Left lung (tissue), 10 donors: ENCODE results near the gene RGMB. TPM values are rescaled to one million over a fixed set of nuclear protein-coding genes. Genes with fewer than 3 reads are reported as not detected.

Experiments
- ATAC-seq: fragments of 200-7000 bp; cut with Tn5 transposase; one replicate; pipeline ENCODE4 v1.9.1; 2020; ENCODE audit warnings: moderate library complexity
- DNase-seq, 4 donors: peaks; one replicate each; pipeline ENCODE4 v3.0.0-alpha.2; 2013 to 2020
- H3K27ac ChIP-seq, 2 donors: fragments of 200-600 bp; sonication (generic) in 1 of 2; one replicate each; pipeline versions ENCODE4 v1.5.0 to v1.8.0; 2020 to 2021
- H3K27me3 ChIP-seq, 2 donors: fragments of 200-600 bp; sonication (generic) in 1 of 2; one replicate each; pipeline versions ENCODE4 v1.5.0 to v1.8.0; 2020 to 2021
- H3K36me3 ChIP-seq, 2 donors: fragments of 200-600 bp; sonication (generic) in 1 of 2; one replicate each; pipeline versions ENCODE4 v1.5.0 to v1.8.0; 2020 to 2021
- H3K4me1 ChIP-seq, 2 donors: fragments of 200-600 bp; one replicate each; pipeline ENCODE4 v1.8.0; 2021
- H3K4me3 ChIP-seq, 2 donors: fragments of 200-600 bp; sonication (generic) in 1 of 2; one replicate each; pipeline versions ENCODE4 v1.5.0 to v1.8.0; 2020 to 2021; ENCODE audit warnings: mild to moderate bottlenecking in 1 of 2
- H3K9me3 ChIP-seq, 2 donors: fragments of 200-600 bp; sonication (generic) in 1 of 2; one replicate each; pipeline versions ENCODE4 v1.5.0 to v1.8.0; 2020 to 2021
- CTCF ChIP-seq, 2 donors: fragments of 200-600 bp; sonication (generic) in 1 of 2; IDR thresholded peaks; one replicate each; pipeline versions ENCODE4 v1.5.0 to v1.8.0; 2021; ENCODE audit warnings: antibody characterized with exemption in 2 of 2
- intact Hi-C, 2 donors: fragments of 100-400 bp; cut with DNase I; formaldehyde crosslinking; loops; one replicate each; pipeline versions ENCODE4 v1.11.2 to v1.14.2; 2022
- polyA plus RNA-seq, 6 donors: library from polyadenylated mRNA; unstranded; fragments of 120-200 nt; gene quantifications; one replicate each; pipeline ENCODE4 v1.2.1, GENCODE V29; 2013; ENCODE audit not compliant: insufficient read length in 6 of 6
- total RNA-seq, 2 donors: library from RNA; stranded (reverse); fragmentation: NEBNext Ultra II Directional; extraction: Animal tissue kit (Norgen Biotek cat#: 25700); gene quantifications; one replicate each; pipeline ENCODE4 v1.2.1, GENCODE V29; 2021
- donor health status: DM: no; HTN: yes; CAD: no.
- donor health status: DM: no; HTN: no; CAD: no.

RGMB gene
- total and polyA plus RNA-seq, 8 donors: 12.2 to 21.3 (median 15.7) TPM

GRCh38 chr5:98775246-98776065 is 2.0 kb downstream of the RGMB start:
- DNase-seq: no peak
- no peaks in the 10 kb centered on the region for H3K9me3 ChIP-seq
- H3K4me3 ChIP-seq: peak overlapping the region; percentile 85 to 88
- H3K27me3 ChIP-seq: peaks cover 0 to 76% of the 10 kb centered on the region in 2 donors
- intact Hi-C loops: no loop called here
- no peak for ATAC-seq
- TF ChIP-seq CTCF (IDR thresholded peaks at IDR 0.05): no peak
- H3K27ac ChIP-seq: peak overlapping the region; percentile 92 to 94
- H3K36me3 ChIP-seq: no peaks in the 10 kb centered on the region
- H3K4me1 ChIP-seq: peaks cover 10 to 62% of the 10 kb centered on the region in 2 donors

GRCh38 chr5:98776066-98776705 is 2.7 kb downstream of the RGMB start:
- peak overlapping the region in 1 of 2 donors; percentile 85 for H3K4me3 ChIP-seq
- H3K9me3 ChIP-seq: no peaks in the 10 kb centered on the region
- peak overlapping the region in 1 of 2 donors; percentile 29 for H3K27ac ChIP-seq
- no peak for ATAC-seq
- no peaks in the 10 kb centered on the region for H3K36me3 ChIP-seq
- peaks cover 10 to 56% of the 10 kb centered on the region in 2 donors for H3K4me1 ChIP-seq
- intact Hi-C loops: no loop called here
- no peak for DNase-seq
- peaks cover 0 to 69% of the 10 kb centered on the region in 2 donors for H3K27me3 ChIP-seq
- TF ChIP-seq CTCF (IDR thresholded peaks at IDR 0.05): no peak

- intact Hi-C loops: no loop called here
- no peaks in the 10 kb centered on the region for H3K36me3 ChIP-seq
- peaks cover 10 to 46% of the 10 kb centered on the region in 2 donors for H3K4me1 ChIP-seq
- no peak overlapping the region for H3K27ac ChIP-seq
- no peak overlapping the region for H3K4me3 ChIP-seq
- no peak for TF ChIP-seq CTCF (IDR thresholded peaks at IDR 0.05)
- peaks cover 0 to 59% of the 10 kb centered on the region in 2 donors for H3K27me3 ChIP-seq
- ATAC-seq (no peak), DNase-seq (no peak)
- H3K9me3 ChIP-seq: no peaks in the 10 kb centered on the region
These were observed 3.8 kb downstream of the RGMB start for GRCh38 chr5:98777295-98777694.

- no peak for ATAC-seq
- H3K27ac ChIP-seq: peak overlapping the region in 1 of 2 donors; percentile 11
- TF ChIP-seq CTCF (IDR thresholded peaks at IDR 0.05): no peak
- no peaks in the 10 kb centered on the region for H3K9me3 ChIP-seq
- H3K4me3 ChIP-seq: no peak overlapping the region
- no peak for DNase-seq
- peaks cover 8 to 30% of the 10 kb centered on the region in 2 donors for H3K4me1 ChIP-seq
- intact Hi-C loops: no loop called here
- H3K27me3 ChIP-seq: peaks cover 0 to 38% of the 10 kb centered on the region in 2 donors
- H3K36me3 ChIP-seq: peaks cover 0 to 4% of the 10 kb centered on the region in 2 donors
These were observed 5.9 kb downstream of the RGMB start for GRCh38 chr5:98779264-98779877.

GRCh38 chr5:98780390-98780789 is 6.9 kb downstream of the RGMB start:
- Histone ChIP-seq H3K9me3 (no peaks in the 10 kb centered on the region), H3K27ac (peak overlapping the region in 1 of 2 donors; percentile 11), H3K4me1 (peaks cover 0 to 29% of the 10 kb centered on the region in 2 donors), H3K4me3 (no peak overlapping the region), H3K36me3 (peaks cover 0 to 4% of the 10 kb centered on the region in 2 donors), H3K27me3 (peaks cover 0 to 28% of the 10 kb centered on the region in 2 donors)
- ATAC-seq: no peak
- DNase-seq: no peak
- no peak for TF ChIP-seq CTCF (IDR thresholded peaks at IDR 0.05)
- intact Hi-C loops: no loop called here
